Measurements from ENCODE around the gene GRIA4. TPM values are rescaled to one million over a fixed set of nuclear protein-coding genes. Genes with fewer than 3 reads are reported as not detected.

GRIA4 gene
- total RNA-seq, 1 donor from 2014 or later: not detected

DNA sequence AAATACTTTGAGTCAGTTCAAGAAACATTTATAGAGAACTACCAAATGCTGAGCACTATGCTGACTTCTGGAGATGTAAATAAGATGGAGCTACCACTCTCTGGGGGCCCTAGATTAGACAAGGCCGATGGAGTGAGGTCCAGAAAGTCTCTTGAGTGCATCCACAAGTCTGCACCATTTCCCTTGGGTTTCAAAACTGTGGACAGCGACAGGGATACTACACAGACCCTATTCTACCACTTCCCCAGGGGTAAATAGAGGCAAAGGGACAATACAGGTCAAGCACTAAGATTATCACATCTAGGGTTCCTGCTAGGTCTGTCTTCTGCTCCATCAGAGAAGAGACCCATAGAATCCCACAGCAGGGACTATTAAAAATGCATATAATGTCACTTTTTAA, 183.2 kb downstream of the GRIA4 start:
- no peak for DNase-seq

DNA sequence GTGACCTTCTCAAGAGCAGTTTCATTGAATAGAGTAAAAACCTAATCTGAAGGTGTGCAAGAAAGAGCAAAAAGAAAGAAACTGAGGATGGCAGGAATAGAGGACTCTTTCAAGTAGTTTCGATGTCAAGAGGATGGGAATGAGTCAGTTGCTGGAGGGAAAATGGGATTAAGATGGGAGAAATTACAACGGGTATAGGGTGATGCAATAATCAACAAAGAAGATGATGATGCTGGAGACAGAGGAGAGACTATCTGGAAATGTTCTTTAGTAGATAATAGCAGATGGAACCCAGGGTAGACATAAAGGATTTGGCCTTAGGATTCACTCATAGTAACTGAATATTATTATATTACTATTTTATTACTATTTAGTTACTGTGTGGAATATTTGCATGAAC, 189.4 kb downstream of the GRIA4 start:
- DNase-seq: no peak

DNA sequence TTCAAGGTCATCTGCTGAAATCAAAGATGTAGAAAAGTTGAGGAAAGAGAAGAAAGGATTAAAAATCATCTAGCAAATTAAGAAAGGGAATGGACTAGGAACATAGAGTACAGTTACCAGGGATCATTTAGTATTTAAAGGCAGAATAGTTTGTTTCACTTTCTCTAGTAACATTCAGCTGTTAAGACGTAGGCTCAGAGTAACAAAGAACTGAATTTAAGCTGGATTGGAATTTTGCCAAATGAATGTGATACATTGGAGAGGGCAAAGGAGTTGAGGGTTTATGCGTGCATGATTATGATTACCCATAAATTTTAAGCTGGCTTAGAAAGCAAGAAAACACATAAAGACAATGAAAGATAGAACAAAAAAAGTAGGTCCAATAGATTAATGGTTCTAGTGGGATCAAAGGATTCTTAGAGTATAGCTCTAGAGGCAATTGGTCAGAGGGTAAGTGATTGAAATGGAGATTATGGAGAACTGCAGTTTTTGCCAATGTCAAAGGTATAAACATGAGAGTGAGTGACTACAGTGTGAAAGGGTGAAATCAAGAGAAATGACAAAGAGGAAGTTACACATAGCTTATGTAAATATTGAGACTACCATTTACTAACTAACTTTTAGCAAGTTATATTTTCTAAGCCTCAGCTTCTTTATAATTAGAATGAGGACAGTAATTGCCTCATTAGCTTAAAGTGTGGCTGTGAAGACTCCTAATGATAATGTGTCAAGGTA, 190.0 kb downstream of the GRIA4 start:
- no peak for DNase-seq

DNA sequence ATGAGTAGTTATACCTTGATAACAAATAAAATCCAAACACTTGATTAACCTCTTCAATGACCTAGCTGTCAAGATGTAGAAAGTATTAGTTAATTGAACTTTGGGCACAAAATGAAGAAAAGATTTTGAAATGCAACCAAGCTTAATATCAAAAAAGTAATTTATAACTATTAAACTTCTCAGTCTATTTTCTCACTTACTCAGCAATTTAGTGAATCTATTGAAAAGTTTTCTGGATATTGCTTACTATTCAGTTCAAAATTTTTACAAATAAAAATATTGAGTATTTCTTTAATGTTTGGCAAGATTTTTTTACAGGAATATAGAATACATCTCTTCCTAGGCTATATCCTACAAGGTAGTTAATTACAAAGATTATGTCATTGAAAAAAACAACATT, 192.5 kb downstream of the GRIA4 start:
- DNase-seq: no peak

DNA sequence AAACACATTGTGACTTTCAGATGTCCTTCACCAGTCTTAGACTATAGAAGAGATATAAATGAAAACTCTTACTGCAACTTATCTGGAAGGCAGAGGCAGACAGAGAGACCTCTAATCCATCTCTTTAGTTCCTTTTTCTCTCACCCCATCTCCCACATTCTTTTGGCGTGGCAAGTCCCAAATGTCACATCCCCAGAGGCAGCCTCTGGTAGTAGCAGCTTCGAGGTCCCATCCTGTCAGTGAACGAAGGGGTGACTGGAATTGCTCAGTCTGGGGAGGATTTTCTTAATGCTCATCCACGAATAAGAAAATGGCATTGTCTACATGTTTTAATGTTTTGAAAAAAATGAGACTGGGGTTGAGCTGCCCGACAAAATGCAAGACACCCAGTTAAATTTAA, 201.4 kb downstream of the GRIA4 start:
- no peak for DNase-seq

DNA sequence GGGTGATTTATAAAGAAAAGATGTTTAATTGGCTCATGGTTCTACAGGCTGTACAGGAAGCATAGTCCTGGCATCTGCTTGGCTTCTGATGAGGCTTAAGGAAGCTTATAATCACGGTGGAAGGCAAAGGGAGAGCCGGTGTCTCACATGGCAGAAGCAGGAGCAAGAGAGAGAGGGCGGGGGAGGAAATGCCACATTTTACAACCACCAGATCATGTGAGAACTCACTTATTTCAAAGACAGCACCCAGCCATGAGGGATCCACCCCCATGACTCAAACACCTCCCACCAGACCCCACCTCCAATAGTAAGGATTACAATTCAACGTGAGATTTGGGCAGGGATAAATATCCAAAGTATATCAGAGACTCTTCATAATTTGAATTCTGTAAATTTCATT, 211.5 kb downstream of the GRIA4 start:
- no peak for DNase-seq

DNA sequence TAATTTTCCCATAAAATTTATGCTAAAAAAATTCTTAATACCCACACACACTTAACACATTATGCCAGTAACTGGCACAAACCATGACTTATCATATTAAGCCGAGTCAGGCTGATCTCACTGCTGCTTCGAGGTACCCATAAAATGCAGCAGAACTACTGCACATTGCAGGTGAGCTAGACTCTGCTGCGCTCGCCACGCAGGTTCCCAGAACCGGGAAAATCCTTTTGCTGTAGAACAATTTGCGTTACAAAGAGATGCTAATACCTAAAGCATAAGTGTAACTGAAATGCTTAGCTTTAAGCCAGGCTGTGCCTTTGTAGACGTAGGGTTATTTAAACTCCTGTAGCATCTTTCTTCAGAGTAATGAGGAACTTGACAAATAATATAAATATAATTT, 211.9 kb downstream of the GRIA4 start:
- DNase-seq: no peak

DNA sequence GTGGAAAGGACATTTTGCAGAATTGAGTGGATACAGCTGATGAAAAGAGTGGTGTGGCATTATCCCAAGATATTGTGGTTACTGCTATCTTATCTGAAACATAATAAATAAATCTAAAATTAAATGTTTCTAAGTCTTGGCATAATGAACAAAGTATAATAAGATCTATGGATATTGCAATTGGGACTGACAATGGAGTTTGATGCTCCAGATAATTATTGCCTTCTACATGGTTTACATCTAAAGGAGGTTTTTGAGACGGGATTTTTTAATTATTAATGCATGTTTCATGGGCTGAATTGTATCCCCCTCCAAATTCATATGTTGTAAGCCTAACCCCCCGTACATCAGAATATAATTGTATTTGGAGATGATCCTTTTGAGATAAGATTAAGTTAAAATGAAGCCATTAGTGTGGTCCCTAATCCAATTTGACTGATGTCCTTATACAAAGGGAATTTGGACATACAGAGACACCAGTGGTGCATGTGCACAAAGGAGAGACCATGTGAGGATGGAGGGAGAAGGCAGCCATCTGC, 213.7 kb downstream of the GRIA4 start:
- no peak for DNase-seq

DNA sequence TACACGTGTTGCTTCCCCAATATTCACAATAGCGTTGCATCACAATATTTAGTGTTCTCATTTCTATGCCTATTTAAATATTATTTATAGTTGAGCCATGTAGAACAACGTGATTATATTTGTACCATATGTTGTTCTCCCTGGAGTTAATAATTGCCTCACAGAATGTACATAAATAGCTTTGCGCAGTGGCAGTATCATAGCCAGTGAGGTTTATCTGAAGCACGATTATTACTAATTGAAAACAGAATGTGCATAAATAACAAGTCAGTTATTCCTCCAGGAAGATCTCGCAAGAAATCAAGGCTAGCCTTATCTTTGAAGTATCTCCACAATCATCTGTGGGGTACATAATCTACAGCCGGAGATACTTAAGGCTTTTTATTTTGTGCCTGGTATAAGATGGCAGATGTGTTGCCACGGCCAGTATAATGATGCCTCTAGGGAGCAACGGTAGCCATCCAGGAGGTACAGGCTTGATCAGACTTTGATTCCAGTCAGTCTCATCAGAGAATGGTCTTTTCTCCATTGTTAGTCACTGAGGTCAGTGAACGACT, 214.7 kb downstream of the GRIA4 start:
- DNase-seq: no peak

DNA sequence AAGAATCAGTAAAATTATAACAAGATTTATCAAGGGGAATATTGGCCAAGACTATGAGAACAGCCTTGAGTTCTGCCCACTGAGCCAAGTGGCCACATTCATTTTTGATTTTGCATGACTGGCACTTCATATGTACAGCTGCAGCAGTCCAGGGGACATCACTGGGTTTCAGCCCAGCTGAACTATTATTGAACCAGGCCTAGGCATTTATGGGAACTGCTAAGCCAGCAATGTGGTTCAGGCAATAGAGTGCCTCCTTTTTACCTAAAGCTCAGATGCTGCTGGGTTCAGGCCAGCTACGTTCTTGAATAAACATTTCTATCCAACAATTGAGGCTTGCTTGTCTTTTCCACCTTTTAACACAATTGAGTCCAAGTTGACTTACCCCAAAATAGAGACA, 215.3 kb downstream of the GRIA4 start:
- no peak for DNase-seq

DNA sequence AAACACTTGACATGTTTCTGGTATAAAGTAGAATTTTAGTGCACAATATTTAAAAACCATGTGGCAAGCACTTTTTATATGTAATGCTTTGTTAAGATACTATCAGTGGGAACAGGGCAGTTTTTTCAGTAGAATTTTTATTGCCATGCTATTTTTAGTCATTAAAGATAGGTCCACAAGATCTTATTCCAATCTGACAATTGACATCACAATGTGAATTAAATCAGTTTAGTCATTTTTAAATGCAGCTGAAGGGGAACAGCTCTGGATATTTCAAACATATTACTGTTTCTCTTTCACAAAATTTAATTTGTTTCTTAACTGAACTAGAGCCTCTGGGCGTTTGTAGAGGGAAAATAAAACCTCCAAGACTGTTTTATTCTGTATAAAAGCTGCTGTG, 218.0 kb downstream of the GRIA4 start:
- no peak for DNase-seq

DNA sequence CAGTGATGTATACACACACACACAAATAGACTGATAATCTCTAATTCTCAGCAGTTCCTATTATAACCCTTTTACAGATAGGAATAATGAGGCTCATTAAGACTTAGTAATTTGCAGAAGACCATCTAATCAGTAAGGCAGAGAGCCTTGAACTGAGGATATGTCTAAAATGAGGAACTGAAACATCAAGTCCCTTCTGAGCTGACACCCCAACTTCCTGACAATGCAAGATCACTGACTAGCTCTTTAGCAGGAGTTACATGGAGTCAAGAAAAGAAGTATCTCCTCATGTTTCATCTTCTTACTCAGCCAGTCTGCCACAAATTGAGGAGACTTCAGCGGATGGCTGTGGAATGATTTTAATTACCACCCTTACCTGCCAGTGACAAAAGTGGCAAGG, 219.2 kb downstream of the GRIA4 start:
- no peak for DNase-seq

DNA sequence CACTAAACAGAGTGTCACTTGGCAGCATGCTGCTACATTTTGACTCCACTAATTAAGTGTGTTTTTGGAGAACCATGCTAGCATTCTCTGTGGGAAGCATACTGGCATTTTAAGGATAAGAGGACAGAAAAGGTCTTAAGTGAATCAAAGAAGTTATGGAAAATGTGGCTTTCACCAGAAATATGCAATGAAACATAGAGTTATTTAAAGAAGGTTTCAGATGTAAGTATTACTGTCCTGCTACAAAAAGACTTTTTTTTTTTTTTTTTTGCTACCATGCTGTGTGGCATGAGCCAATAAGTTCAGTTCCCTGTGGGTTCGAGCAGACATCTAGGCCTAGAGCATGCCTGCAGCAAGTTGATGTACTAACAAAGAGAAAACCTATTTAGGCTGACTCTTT, 224.6 kb downstream of the GRIA4 start:
- no peak for DNase-seq

DNA sequence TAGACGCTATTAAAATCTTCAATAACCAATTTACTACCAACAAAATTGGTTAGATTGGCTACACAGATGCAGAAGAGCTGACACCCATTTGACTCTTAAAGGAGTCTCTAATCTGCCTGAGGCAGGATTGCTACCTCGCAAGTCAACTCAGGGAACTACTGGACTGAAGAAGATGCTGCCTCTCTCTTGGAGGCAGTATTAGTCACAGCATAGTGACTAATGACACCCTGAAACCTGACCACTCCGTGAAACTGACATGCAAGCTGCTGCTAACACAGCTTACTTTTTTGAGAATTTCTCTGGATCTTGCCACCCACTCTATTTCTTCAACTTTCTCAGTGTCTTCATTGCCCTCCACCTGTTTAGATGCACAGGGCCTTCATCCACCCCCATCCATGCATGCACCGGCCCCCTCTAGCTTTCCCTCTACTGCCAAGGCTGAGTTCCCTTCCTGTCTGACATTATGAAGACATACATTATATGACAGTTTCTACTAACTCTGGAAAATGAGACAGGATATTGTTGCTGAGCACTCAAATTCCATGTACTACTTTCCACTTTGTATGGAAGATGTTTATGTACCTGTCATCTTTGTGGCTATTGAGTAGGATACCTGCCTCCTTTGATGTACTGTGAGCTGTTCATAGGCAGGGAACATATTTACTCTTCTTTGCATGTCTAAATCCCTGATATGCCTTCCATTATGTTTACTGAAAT, 229.0 kb downstream of the GRIA4 start:
- DNase-seq: no peak

DNA sequence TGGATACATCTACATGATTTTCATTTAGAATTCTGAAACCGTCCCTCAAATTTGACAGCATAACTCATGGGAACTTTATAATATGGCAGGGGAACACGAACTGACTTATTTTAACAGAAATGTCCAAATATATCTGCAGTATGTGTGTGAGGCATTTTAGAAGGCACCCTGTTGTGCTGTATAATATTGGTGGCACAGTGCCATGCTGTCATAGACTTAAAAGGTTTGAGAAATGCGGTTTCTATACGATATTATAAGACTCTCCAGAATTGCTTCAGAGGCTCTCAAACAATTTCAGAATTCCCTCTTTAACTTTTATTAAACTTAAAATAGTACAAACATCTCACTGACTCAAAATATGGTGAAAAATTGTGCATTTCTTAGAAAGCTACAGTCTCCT, 230.5 kb downstream of the GRIA4 start:
- DNase-seq: no peak

DNA sequence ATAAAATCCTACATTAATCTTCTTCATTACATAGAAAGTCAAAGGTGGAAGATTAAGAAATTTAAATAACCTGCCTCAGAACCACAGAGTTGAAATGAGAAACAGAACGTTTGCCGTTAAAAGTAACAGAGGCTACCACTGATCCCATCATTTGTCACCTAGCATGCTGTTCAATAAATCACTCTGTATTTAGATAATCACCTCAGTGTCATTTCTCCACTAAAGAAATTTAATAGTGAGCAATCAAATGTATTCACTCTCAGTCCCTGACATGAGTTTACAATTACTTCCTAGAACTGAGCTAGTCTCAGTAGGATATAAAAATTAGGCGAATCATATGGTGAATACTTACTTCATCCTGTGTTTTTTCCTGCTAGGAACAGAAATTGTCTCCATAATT, 242.5 kb downstream of the GRIA4 start:
- DNase-seq: no peak

DNA sequence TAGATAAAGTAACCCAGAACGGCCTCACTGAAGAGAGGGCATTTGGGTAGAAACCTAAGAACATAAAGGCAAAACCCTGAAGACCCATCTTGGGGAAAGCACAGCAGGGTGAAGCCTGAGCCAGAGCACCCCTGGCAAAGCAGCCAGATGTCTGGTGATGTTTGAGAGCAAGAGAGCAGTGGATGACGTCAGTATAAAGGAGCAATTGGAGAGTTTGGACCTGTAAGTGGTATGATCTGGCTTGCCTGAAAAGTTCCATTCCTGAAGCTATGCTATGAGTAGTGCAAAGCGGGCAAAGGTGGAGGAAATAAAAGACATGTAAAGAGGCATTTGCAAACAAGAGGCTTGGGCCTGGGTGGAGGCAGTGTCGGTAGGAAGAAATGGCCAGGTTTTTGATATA, 244.4 kb downstream of the GRIA4 start:
- DNase-seq: no peak

DNA sequence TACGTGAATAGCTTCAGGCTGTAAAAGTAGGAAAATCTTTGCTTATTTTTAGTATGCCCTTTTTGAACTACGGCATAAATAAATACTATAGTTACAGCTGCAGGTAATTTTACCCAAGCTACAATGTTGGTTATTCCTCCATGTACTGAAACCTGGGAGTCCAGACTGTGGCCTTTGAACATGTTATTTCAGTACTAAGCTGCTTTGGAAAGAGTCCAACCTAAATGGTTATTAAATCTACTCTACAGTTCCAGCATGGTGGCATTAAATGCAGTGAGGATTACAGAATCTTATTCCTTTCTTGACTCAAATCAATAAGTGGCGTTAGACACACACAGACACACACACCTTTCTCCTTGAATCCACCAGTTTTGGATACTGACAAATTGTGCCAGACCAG, 247.1 kb downstream of the GRIA4 start:
- DNase-seq: no peak

DNA sequence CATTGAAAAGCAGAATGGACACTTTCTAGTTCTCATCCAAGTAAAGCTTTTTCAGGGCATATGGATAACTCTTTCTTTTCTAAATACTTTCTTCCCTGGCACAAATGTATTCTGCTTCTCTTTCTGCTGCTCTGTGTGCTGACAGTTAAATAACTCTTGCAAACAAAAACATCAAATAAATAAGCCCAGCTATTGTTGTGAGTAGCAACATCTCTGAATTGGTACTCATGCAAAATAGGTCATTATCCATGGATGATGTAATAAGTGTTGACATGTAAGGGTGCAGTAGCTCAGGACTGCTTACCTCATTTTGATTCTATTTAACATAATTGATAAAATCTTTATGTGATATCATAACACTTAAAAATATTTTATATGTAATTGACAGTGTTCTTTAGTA, 247.9 kb downstream of the GRIA4 start:
- DNase-seq: no peak

DNA sequence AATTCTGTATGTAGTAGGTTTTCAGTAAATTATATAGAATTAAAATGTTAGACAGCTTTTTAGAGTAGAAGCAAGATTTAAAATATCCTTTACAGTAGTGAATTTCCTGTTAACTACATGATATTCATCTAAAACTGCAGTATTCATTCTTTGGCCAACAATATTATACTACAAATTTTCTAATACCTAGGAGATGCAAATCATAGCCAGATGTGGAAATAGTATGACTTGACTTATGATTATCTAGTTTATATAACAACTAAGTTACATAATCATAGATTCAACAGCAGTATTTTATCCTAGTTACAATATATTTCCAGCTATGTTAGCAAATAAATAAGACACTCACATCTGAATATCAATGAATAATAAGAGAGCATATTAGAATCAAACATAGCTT, 249.0 kb downstream of the GRIA4 start:
- no peak for DNase-seq

DNA sequence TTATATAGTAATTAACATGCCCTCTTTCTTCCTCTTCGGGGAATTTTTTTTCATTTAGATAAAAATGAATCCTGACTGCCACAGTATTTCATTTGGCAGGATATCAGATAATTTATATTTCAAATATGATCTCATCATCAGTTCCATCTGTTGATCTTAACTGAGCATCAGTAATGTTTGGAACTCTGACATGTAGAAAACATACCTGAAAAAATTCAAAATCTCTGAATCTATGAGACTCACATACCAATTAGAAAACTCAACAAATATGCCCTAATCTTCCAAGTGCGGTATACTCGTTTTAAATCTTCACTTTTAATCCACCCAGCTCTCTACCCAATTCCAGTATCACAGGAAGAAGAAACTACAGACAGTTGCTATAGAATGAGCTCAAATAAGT, 250.2 kb downstream of the GRIA4 start:
- no peak for DNase-seq

DNA sequence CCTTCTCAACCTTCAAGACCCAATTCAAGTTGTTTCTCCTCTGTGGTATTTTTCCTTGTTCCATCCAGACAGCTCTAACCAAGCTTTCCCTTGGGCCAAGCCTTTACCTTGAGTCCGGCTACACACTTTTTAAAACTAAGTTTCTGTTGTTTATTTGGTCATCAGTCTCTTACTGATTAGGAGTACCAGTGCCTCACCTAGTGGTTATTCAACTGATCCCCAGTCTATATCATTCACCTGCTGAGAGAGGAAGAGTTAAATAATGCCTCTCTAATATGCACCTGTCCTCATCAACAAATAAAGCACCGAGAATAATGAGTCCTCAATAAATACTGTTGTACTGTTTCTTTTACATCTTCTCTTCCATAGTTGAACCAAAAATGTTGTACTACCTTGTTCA, 251.4 kb downstream of the GRIA4 start:
- peak; percentile 45 for DNase-seq

DNA sequence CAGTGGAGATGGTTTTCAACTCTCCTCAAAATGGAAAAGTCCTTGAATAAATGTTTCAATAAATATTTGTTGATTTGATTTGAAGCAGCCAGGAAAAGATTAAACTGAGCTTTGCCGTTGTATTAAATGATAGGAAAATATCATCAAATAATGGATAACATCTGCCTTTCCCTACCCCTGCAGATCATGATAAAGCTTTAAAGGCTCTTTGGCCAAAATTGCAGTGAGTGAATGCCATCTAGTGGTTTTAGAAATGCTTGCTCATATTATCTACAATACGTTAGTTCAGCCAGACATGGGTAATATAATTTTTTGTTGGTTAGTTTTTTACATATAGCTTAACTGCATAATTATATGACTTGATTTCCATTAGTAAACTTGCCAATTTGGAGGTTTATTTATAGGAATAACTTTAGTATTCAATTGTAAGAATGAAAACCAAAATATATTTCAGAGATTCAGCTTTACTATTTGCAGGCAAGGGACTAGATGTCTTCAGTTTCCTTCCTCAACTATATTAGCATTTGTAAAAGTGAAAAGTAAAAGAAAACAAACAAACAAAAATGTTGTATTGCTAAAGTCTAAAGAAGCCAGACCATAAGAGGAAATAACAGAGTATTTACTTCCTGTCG, 253.0 kb downstream of the GRIA4 start:
- DNase-seq: peak; percentile 79

DNA sequence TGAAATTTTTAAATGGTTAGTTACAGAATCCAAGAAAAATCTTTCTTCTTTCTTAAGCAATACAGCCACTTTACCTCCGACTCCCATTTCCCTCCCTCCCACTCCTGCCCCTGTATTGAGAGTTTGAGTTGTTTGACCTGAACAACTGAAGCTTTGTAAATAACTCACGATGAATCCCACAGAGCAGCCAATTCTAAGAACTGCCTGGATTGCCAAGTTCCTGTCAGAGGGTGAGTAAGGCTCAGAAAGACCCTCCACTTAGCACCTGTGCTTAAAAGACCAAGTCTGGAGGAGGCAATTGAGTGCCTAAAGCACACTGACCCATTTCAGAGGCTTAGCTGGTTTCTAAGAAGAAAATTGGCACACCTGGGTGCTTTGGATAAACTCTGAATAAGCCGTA, 253.7 kb downstream of the GRIA4 start:
- DNase-seq: no peak
